Measurements from ENCODE around the gene CNN2.

GRCh38 chr19:1004803-1005664, 21.4 kb upstream of the CNN2 start:
- no peak for TF ChIP-seq CTCF (IDR thresholded peaks at IDR 0.05; ENCODE audit: poor library complexity, severe bottlenecking)
- no peak for TF ChIP-seq EZH2 (IDR thresholded peaks at IDR 0.05; ENCODE audit: borderline replicate concordance, insufficient read depth, low read length, poor library complexity, severe bottlenecking)
- TF ChIP-seq POLR2AphosphoS5 (IDR thresholded peaks at IDR 0.05), result no peak
- TF ChIP-seq REST (IDR thresholded peaks at IDR 0.05; ENCODE audit: borderline replicate concordance), result no peak
- TF ChIP-seq EP300 (conservative IDR thresholded peaks at IDR 0.05; ENCODE audit: poor library complexity, severe bottlenecking), result no peak

Measured in neural cell (in vitro differentiated cells).